ENCODE results near the gene ATP12A.

DNA sequence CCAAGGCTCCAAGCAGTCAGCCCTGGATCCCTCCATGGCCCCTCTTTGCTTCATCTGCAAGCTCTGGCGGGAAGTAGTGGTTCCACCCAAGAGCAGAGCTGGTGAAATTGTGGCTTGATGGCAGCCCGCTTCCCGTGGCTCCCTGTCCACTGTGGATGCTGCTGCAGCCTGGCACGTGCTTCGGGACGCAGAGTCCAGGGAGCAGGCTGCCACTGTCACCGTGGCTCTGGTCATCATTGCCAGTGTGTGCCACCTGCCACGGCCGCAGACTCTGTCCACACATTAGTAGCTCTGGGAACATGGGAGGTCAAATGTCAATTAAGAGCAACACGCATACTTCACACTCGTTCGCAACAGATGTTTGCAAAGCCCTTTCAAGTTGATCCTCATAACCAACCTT is 43.0 kb downstream of the ATP12A start:
- TF ChIP-seq, protein P1, sequence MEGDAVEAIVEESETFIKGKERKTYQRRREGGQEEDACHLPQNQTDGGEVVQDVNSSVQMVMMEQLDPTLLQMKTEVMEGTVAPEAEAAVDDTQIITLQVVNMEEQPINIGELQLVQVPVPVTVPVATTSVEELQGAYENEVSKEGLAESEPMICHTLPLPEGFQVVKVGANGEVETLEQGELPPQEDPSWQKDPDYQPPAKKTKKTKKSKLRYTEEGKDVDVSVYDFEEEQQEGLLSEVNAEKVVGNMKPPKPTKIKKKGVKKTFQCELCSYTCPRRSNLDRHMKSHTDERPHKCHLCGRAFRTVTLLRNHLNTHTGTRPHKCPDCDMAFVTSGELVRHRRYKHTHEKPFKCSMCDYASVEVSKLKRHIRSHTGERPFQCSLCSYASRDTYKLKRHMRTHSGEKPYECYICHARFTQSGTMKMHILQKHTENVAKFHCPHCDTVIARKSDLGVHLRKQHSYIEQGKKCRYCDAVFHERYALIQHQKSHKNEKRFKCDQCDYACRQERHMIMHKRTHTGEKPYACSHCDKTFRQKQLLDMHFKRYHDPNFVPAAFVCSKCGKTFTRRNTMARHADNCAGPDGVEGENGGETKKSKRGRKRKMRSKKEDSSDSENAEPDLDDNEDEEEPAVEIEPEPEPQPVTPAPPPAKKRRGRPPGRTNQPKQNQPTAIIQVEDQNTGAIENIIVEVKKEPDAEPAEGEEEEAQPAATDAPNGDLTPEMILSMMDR (conservative IDR thresholded peaks at IDR 0.05; ENCODE audit: low read length): no peak
- no peak for TF ChIP-seq EZH2phosphoT487 (IDR thresholded peaks at IDR 0.05; ENCODE audit: borderline replicate concordance)
